HG02798 (cell line): ENCODE results near the gene CD300LD.

Source experiments
- ATAC-seq: cut with Tn5 transposase; IDR thresholded peaks from one replicate; pipeline ENCODE4 v1.9.1; 2021; ENCODE audit warnings: mild to moderate bottlenecking; ENCODE audit not compliant: unreplicated experiment, poor library complexity

Gene CD300LD

GRCh38 chr17:74547264-74547663 lies 44.8 kb downstream of the CD300LD start:
- no peak for ATAC-seq

- ATAC-seq, result no peak
Observed at GRCh38 chr17:74546586-74546985, 45.5 kb downstream of the CD300LD start.

GRCh38 chr17:74545843-74546230 lies 46.2 kb downstream of the CD300LD start, which contains the start of gene CD300C:
TSS of gene CD300C (minus strand) at chr17:74546115. CDS start at chr17:74545782, 333 bp downstream.
- ATAC-seq, result no peak

GRCh38 chr17:74544991-74545842 lies 46.9 kb downstream of the CD300LD start:
- ATAC-seq, result no peak

- ATAC-seq, result no peak
Observed at GRCh38 chr17:74543891-74544760, 48.0 kb downstream of the CD300LD start.

- ATAC-seq, result no peak
Observed at GRCh38 chr17:74543406-74543805, 48.7 kb downstream of the CD300LD start.

GRCh38 chr17:74542727-74543383 lies 49.2 kb downstream of the CD300LD start:
- ATAC-seq, result no peak

- ATAC-seq, result no peak
Observed at GRCh38 chr17:74542166-74542565, 49.9 kb downstream of the CD300LD start.

- ATAC-seq, result no peak
Observed at GRCh38 chr17:74541176-74542111, 50.6 kb downstream of the CD300LD start.

GRCh38 chr17:74539281-74539820 lies 52.7 kb downstream of the CD300LD start:
- ATAC-seq, result no peak

- no peak for ATAC-seq
Observed at GRCh38 chr17:74536890-74537289, 55.2 kb downstream of the CD300LD start.

- ATAC-seq, result no peak
Observed at GRCh38 chr17:74532115-74532514, 60.0 kb downstream of the CD300LD start.

- ATAC-seq, result no peak
Observed at GRCh38 chr17:74531231-74531761, 60.8 kb downstream of the CD300LD start, which contains the start of gene CD300LB. TSS of gene CD300LB (minus strand) at chr17:74531475. CDS start at chr17:74531350, 125 bp downstream.

- no peak for ATAC-seq
Observed at GRCh38 chr17:74530831-74531150, 61.3 kb downstream of the CD300LD start.
